MG63 (cell line): ENCODE data around the gene ACE. TPM values are rescaled to one million over a fixed set of nuclear protein-coding genes. Genes with fewer than 3 reads are reported as not detected.

Source experiments
- DNase-seq: peaks from one replicate; pipeline ENCODE4 v3.0.0-alpha.2; 2020
- H3K27me3 ChIP-seq: fragments of 250-450 bp; sonication (Bioruptor Pico); 2 replicates; pipeline ENCODE4 v1.5.1; 2020; ENCODE audit warnings: mild to moderate bottlenecking, moderate library complexity
- H3K36me3 ChIP-seq: fragments of 250-450 bp; sonication (Bioruptor Pico); 2 replicates; pipeline ENCODE4 v1.5.1; 2020; ENCODE audit warnings: mild to moderate bottlenecking, moderate library complexity
- H3K4me3 ChIP-seq: fragments of 250-450 bp; sonication (Bioruptor Pico); 2 replicates; pipeline ENCODE4 v1.5.1; 2020; ENCODE audit warnings: mild to moderate bottlenecking, moderate library complexity
- H3K9me3 ChIP-seq: fragments of 250-450 bp; sonication (Bioruptor Pico); 2 replicates; pipeline ENCODE4 v1.5.1; 2020; ENCODE audit warnings: mild to moderate bottlenecking, moderate library complexity
- total RNA-seq: library from RNA; depleted of rRNA; stranded (reverse); fragments of >200 nt; shearing (Covaris generic); gene quantifications from 2 replicates; pipeline ENCODE4 v1.2.3, GENCODE V29; 2014; ENCODE audit warnings: low replicate concordance; rRNA removed

Gene ACE
- total RNA-seq, 1 experiment from 2014 or later, result 0.40 TPM

DNA sequence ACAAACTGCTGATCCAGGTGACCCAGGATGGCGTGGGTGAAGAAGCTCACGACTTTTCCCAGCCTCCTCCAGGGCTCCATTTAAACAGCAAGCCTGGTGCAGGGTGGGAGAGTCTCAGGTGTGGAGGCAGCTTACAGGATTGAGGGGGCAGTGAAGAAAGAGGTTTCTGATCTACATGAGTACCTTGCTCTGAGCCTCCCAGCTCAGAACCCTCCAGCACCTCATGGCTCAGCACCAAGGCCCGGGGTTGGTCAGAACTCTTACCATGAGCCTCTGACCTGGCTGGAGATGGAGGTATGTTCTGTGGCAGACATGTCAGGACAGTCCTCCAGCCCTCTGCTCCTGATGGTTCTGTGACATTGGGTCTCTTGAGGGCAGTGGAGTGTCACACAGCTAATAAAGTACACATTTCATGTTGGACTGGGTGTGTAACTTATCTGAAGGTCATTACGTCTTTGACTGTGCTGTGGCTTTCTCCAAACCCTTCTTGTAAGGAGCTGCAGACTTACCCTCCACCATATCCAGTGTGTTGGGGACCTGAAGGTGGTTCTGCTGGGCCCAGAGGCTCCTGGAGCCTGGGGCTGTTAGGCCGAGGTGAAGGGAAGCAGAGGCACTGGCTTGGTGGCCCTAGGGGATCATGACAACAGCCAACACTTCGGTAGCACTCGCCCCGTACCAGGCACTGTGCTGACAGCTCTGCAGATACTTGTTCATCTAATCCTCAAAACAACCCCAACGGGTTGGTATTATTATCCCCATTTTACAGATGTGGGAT lies 69.6 kb downstream of the ACE start:
- H3K27me3 ChIP-seq, result no peaks in the 10 kb centered on the region
- H3K36me3 ChIP-seq, result peaks cover 2% of the 10 kb centered on the region; the same call in 1 of the 2 replicates
- no peak for DNase-seq
- H3K9me3 ChIP-seq, result no peaks in the 10 kb centered on the region
- no peak overlapping the region for H3K4me3 ChIP-seq

DNA sequence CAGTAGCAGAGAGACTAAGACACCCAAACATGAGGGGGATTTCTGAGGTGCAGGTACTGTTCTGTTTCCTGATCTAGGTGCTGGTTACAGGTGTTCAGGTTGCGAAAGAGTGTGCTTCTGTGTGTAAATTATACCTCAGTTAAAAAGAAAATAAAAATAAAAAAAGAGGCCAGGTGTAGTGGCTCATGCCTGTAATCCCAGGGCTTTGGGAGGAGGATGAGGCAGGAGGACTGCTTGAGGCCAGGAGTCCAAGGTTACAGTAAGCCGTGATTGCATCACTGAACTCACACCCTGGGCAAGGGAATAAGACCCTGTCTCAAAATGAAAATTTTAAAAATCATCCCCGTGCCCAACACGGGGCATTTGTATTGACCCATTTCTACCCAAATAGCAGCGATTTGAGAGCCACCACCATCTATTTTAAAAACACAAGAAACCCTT lies 70.2 kb downstream of the ACE start:
- Histone ChIP-seq H3K9me3 (no peaks in the 10 kb centered on the region), H3K36me3 (peaks cover 4% of the 10 kb centered on the region), H3K4me3 (no peak overlapping the region), H3K27me3 (no peaks in the 10 kb centered on the region)
- DNase-seq, result no peak

Other genes with a start within 250 kb of the ACE start
- 18.6 and 42.8 TPM in 2 replicates for gene CYB561, start 30.8 kb upstream of the ACE start, total RNA-seq
- gene KCNH6, start 46.3 kb downstream of the ACE start, total RNA-seq, result not detected in 2 replicates
- 7.5 and 21.6 TPM in 2 replicates for gene DCAF7, start 73.4 kb downstream of the ACE start, total RNA-seq
- 22.2 and 42.3 TPM in 2 replicates for gene TACO1, start 123.8 kb downstream of the ACE start, total RNA-seq
- 10.2 and 12.9 TPM in 2 replicates for gene MAP3K3, start 145.4 kb downstream of the ACE start, total RNA-seq
- 0.64 and 3.3 TPM in 2 replicates for gene LIMD2, start 223.1 kb downstream of the ACE start, total RNA-seq